ENCODE data around the gene CD7. TPM values are rescaled to one million over a fixed set of nuclear protein-coding genes. Genes with fewer than 3 reads are reported as not detected.

Gene CD7
- total RNA-seq, 2 donors from 2014 or later = 0.55 to 0.80 TPM

DNA sequence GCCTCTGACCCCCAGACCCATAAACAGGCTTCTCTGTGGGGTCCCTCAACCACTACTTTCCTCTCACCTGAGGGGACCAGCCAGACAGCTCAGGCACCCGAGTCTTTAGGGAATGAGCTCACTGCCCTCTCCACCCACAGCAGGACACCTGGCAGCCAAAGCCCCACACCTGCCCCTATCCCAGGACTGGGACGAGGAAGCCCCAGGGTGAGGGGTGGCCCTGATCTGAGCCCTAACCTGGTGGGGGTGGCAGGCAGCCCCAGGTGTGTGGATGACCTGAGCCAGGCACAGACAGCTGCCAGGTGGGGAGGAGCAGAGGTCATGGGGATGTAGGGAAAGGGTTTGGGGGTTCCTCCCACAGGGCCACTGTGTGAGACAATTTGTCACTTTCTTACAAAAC, 40.0 kb upstream of the CD7 start:
- H3K9ac ChIP-seq (ENCODE audit: extremely low read depth, low read length, poor library complexity, severe bottlenecking) = no peak overlapping the region
- H3K9me3 ChIP-seq (ENCODE audit: control insufficient read depth, low read length) = no peaks in the 10 kb centered on the region
- no peak overlapping the region for H3K27ac ChIP-seq (ENCODE audit: low read depth, low read length)
- Mint-ChIP-seq H3K4me3 (no peak overlapping the region), H3K27me3 (ENCODE audit: insufficient read depth) (peaks cover 18% of the 10 kb centered on the region), H3K4me1 (peaks cover 2% of the 10 kb centered on the region), H3K36me3 (ENCODE audit: low read depth) (no peaks in the 10 kb centered on the region), H3K27ac (no peak overlapping the region), H3K9me3 (no peaks in the 10 kb centered on the region)
- no peaks in the 10 kb centered on the region for H3K27me3 ChIP-seq (ENCODE audit: control insufficient read depth, insufficient read depth, low read length, poor library complexity, severe bottlenecking)
- H3K4me3 ChIP-seq (ENCODE audit: low read length) = no peak overlapping the region
- no peaks in the 10 kb centered on the region for H3K36me3 ChIP-seq (ENCODE audit: control insufficient read depth, insufficient read depth, low read length)
- WGBS, 2 experiments (ENCODE audit: insufficient coverage in 1 of 2, insufficient read length in 1 of 2) = 97% methylated on average over 2 of the region's 2 CpGs; no CpG with 5 or more reads in 1 of the 2 experiments
- TF ChIP-seq, protein P1, sequence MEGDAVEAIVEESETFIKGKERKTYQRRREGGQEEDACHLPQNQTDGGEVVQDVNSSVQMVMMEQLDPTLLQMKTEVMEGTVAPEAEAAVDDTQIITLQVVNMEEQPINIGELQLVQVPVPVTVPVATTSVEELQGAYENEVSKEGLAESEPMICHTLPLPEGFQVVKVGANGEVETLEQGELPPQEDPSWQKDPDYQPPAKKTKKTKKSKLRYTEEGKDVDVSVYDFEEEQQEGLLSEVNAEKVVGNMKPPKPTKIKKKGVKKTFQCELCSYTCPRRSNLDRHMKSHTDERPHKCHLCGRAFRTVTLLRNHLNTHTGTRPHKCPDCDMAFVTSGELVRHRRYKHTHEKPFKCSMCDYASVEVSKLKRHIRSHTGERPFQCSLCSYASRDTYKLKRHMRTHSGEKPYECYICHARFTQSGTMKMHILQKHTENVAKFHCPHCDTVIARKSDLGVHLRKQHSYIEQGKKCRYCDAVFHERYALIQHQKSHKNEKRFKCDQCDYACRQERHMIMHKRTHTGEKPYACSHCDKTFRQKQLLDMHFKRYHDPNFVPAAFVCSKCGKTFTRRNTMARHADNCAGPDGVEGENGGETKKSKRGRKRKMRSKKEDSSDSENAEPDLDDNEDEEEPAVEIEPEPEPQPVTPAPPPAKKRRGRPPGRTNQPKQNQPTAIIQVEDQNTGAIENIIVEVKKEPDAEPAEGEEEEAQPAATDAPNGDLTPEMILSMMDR (conservative IDR thresholded peaks at IDR 0.05) = no peak
- no peak for DNase-seq
- no peaks in the 10 kb centered on the region for H3K4me1 ChIP-seq (ENCODE audit: control insufficient read depth, insufficient read depth, low read length)

- H3K4me1 ChIP-seq (ENCODE audit: control insufficient read depth, insufficient read depth, low read length) = no peaks in the 10 kb centered on the region
- no peaks in the 10 kb centered on the region for H3K27me3 ChIP-seq (ENCODE audit: control insufficient read depth, insufficient read depth, low read length, poor library complexity, severe bottlenecking)
- WGBS, 2 experiments (ENCODE audit: insufficient coverage in 1 of 2, insufficient read length in 1 of 2) = 71 to 77% methylated on average over 15 to 20 of the region's 20 CpGs
- H3K4me1 Mint-ChIP-seq = peaks cover 2% of the 10 kb centered on the region
- H3K27ac ChIP-seq (ENCODE audit: low read depth, low read length) = no peak overlapping the region
- no peak overlapping the region for H3K9ac ChIP-seq (ENCODE audit: extremely low read depth, low read length, poor library complexity, severe bottlenecking)
- no peaks in the 10 kb centered on the region for H3K36me3 ChIP-seq (ENCODE audit: control insufficient read depth, insufficient read depth, low read length)
- no peaks in the 10 kb centered on the region for H3K9me3 ChIP-seq (ENCODE audit: control insufficient read depth, low read length)
- H3K4me3 ChIP-seq (ENCODE audit: low read length) = no peak overlapping the region
- H3K9me3 Mint-ChIP-seq = no peaks in the 10 kb centered on the region
- TF ChIP-seq, protein P1 (conservative IDR thresholded peaks at IDR 0.05) = peak; percentile 46
- H3K27ac Mint-ChIP-seq = no peak overlapping the region
- no peak overlapping the region for H3K4me3 Mint-ChIP-seq
- DNase-seq = peak; percentile 88
- peaks cover 16% of the 10 kb centered on the region for H3K27me3 Mint-ChIP-seq (ENCODE audit: insufficient read depth)
- H3K36me3 Mint-ChIP-seq (ENCODE audit: low read depth) = no peaks in the 10 kb centered on the region
These were observed 39.5 kb upstream of the CD7 start for GRCh38 chr17:82356845-82357355.

- no peak overlapping the region for H3K9ac ChIP-seq (ENCODE audit: extremely low read depth, low read length, poor library complexity, severe bottlenecking)
- DNase-seq = peak; percentile 54
- no peaks in the 10 kb centered on the region for H3K4me1 ChIP-seq (ENCODE audit: control insufficient read depth, insufficient read depth, low read length)
- H3K27me3 ChIP-seq (ENCODE audit: control insufficient read depth, insufficient read depth, low read length, poor library complexity, severe bottlenecking) = no peaks in the 10 kb centered on the region
- H3K27me3 Mint-ChIP-seq (ENCODE audit: insufficient read depth) = peaks cover 11% of the 10 kb centered on the region
- no peak overlapping the region for H3K27ac ChIP-seq (ENCODE audit: low read depth, low read length)
- H3K4me3 ChIP-seq (ENCODE audit: low read length) = no peak overlapping the region
- H3K4me3 Mint-ChIP-seq = no peak overlapping the region
- peaks cover 2% of the 10 kb centered on the region for H3K4me1 Mint-ChIP-seq
- no peaks in the 10 kb centered on the region for H3K36me3 Mint-ChIP-seq (ENCODE audit: low read depth)
- no peaks in the 10 kb centered on the region for H3K36me3 ChIP-seq (ENCODE audit: control insufficient read depth, insufficient read depth, low read length)
- no peak overlapping the region for H3K27ac Mint-ChIP-seq
- 88 to 91% methylated on average over 8 to 11 of the region's 11 CpGs for WGBS, 2 experiments (ENCODE audit: insufficient coverage in 1 of 2, insufficient read length in 1 of 2)
- H3K9me3 Mint-ChIP-seq = no peaks in the 10 kb centered on the region
- no peaks in the 10 kb centered on the region for H3K9me3 ChIP-seq (ENCODE audit: control insufficient read depth, low read length)
- TF ChIP-seq, protein P1 (conservative IDR thresholded peaks at IDR 0.05) = no peak
These were observed 38.5 kb upstream of the CD7 start for GRCh38 chr17:82355770-82356427.
